Ascending aorta (tissue), 2 donors: Measurements from ENCODE around the gene CHKB. TPM values are rescaled to one million over a fixed set of nuclear protein-coding genes. Genes with fewer than 3 reads are reported as not detected.
A peak's percentile ranks its signal among the peaks of the same experiment; 100 is the strongest.
"Not testable (repeated sequence)": the region's sequence is repeated elsewhere in the genome, so short reads cannot be mapped to it uniquely, and the experiment has no call there.

ENCODE experiments used
- DNase-seq, 2 donors: peaks; one replicate each; pipeline ENCODE4 v3.0.0-alpha.2; 2019; ENCODE audit warnings: low spot score in 2 of 2
- H3K27ac ChIP-seq, 2 donors: fragments of 200-600 bp; sonication (generic); one replicate each; pipeline ENCODE4 v1.5.1; 2016 to 2017; ENCODE audit warnings: mild to moderate bottlenecking in 1 of 2
- H3K27me3 ChIP-seq: fragments of 200-600 bp; sonication (generic); one replicate; pipeline ENCODE4 v1.5.1; 2017
- H3K36me3 ChIP-seq, 2 donors: fragments of 200-600 bp; sonication (generic); one replicate each; pipeline ENCODE4 v1.5.1; 2016
- H3K4me1 ChIP-seq, 2 donors: fragments of 200-600 bp; sonication (generic); one replicate each; pipeline ENCODE4 v1.5.1; 2016 to 2017; ENCODE audit warnings: mild to moderate bottlenecking in 1 of 2
- H3K4me3 ChIP-seq, 2 donors: fragments of 200-600 bp; sonication (generic); one replicate each; pipeline ENCODE4 v1.5.1; 2016 to 2017; ENCODE audit warnings: mild to moderate bottlenecking in 1 of 2
- H3K9me3 ChIP-seq, 2 donors: fragments of 200-600 bp; sonication (generic); one replicate each; pipeline ENCODE4 v1.5.1; 2016
- CTCF ChIP-seq, 3 experiments: fragments of 200-600 bp in 2 of 3; fragments of 450-650 bp in 1 of 3; sonication (generic) in 2 of 3; IDR thresholded peaks; one replicate each; pipeline ENCODE4 v1.5.1; 2016 to 2019; ENCODE audit warnings: antibody characterized with exemption in 3 of 3, mild to moderate bottlenecking in 1 of 3, moderate library complexity in 1 of 3
- intact Hi-C: fragments of 100-400 bp; cut with DNase I; formaldehyde crosslinking; loops from one replicate; pipeline ENCODE4 v1.15.1; 2023
- total RNA-seq: library from RNA; depleted of rRNA; stranded (reverse); fragments of >200 nt; gene quantifications from one replicate; pipeline ENCODE4 v1.1.0, GENCODE V29; 2016

CHKB gene
- total RNA-seq, 1 donor from 2014 or later = 82.4 TPM

- TF ChIP-seq CTCF (IDR thresholded peaks at IDR 0.05) = no peak
- H3K36me3 ChIP-seq = no peaks in the 10 kb centered on the region
- no peak overlapping the region for H3K4me3 ChIP-seq
- peaks cover 0 to 4% of the 10 kb centered on the region in 2 donors for H3K4me1 ChIP-seq
- H3K27ac ChIP-seq = peak overlapping the region; percentile 76 to 77
- no peaks in the 10 kb centered on the region for H3K27me3 ChIP-seq
- no peak for DNase-seq
- H3K9me3 ChIP-seq = no peaks in the 10 kb centered on the region
- intact Hi-C loops = no loop called here
These were observed 44.9 kb downstream of the CHKB start for GRCh38 chr22:50537765-50538164.

GRCh38 chr22:50536226-50536625 is 46.4 kb downstream of the CHKB start:
- Histone ChIP-seq H3K36me3 (no peaks in the 10 kb centered on the region), H3K27me3 (peaks cover 8% of the 10 kb centered on the region), H3K9me3 (no peaks in the 10 kb centered on the region), H3K4me1 (peaks cover 10 to 17% of the 10 kb centered on the region in 2 donors), H3K27ac (no peak overlapping the region), H3K4me3 (no peak overlapping the region)
- intact Hi-C loops = no loop called here
- TF ChIP-seq CTCF (IDR thresholded peaks at IDR 0.05) = no peak
- no peak for DNase-seq

- H3K4me1 ChIP-seq = peaks cover 12 to 25% of the 10 kb centered on the region in 2 donors
- no peak overlapping the region for H3K4me3 ChIP-seq
- no peak for DNase-seq
- no peaks in the 10 kb centered on the region for H3K36me3 ChIP-seq
- peaks cover 11% of the 10 kb centered on the region for H3K27me3 ChIP-seq
- TF ChIP-seq CTCF (IDR thresholded peaks at IDR 0.05) = no peak
- intact Hi-C loops = no loop called here
- no peaks in the 10 kb centered on the region for H3K9me3 ChIP-seq
- no peak overlapping the region for H3K27ac ChIP-seq
These were observed 47.5 kb downstream of the CHKB start for GRCh38 chr22:50535113-50535512.

- H3K4me3 ChIP-seq, H3K36me3 ChIP-seq, H3K9me3 ChIP-seq, intact Hi-C loops, H3K27ac ChIP-seq, DNase-seq: not testable (repeated sequence)
- peaks cover 12 to 28% of the 10 kb centered on the region in 2 donors for H3K4me1 ChIP-seq
- H3K27me3 ChIP-seq = peaks cover 11% of the 10 kb centered on the region
These were observed 48.6 kb downstream of the CHKB start for GRCh38 chr22:50533856-50534711.

- no peak for DNase-seq
- H3K4me1 ChIP-seq = peaks cover 12 to 24% of the 10 kb centered on the region in 2 donors
- peak overlapping the region; percentile 80 to 91 for H3K27ac ChIP-seq
- intact Hi-C loops = no loop called here
- H3K9me3 ChIP-seq = no peaks in the 10 kb centered on the region
- no peak for TF ChIP-seq CTCF (IDR thresholded peaks at IDR 0.05)
- H3K36me3 ChIP-seq = no peaks in the 10 kb centered on the region
- H3K4me3 ChIP-seq = no peak overlapping the region
- peaks cover 11% of the 10 kb centered on the region for H3K27me3 ChIP-seq
These were observed 49.5 kb downstream of the CHKB start for GRCh38 chr22:50532824-50533796.
